K562 (cell line): ENCODE measurements around the gene NTRK2. TPM values are rescaled to one million over a fixed set of nuclear protein-coding genes. Genes with fewer than 3 reads are reported as not detected.

Experiments used
- ATAC-seq: fragments of 200-7000 bp; cut with Tn5 transposase; 3 replicates; pipeline ENCODE4 v1.9.1; 2020; ENCODE audit warnings: moderate library complexity
- BruUV-seq: library from RNA; stranded (reverse); fragments of 400-500 nt; replicated peaks from 2 replicates; lab custom pipeline; 2021; lab: Mats Ljungman, UMichigan
- CTCF ChIA-PET: fragments of 300-600 bp; formaldehyde crosslinking; extraction: SDS; loops from one replicate; lab custom pipeline; 2021; ENCODE audit warnings: low intra/inter-chr PET ratio; lab: Yijun Ruan, JAX
- POLR2A ChIA-PET: fragments of 300-600, 350-650 bp; sonication (Branson Sonifier 250); formaldehyde crosslinking; extraction: SDS; loops from one replicate; lab custom pipeline; 2021; ENCODE audit warnings: antibody characterized with exemption, inconsistent platforms; lab: Yijun Ruan, JAX
- DNase-seq, 4 experiments: peaks; one replicate each; pipeline versions ENCODE4 v3.0.0 to v3.0.0-alpha.2; 2011 to 2018; ENCODE audit warnings: low spot score in 3 of 4, mixed read lengths in 3 of 4; ENCODE audit errors: extremely low read depth in 1 of 4
- FAIRE-seq: peaks from 2 replicates; lab custom pipeline; 2011; peaks lifted over from hg19 to GRCh38; lab: Jason Lieb, UNC
- H2AFZ ChIP-seq: 2 replicates; pipeline ENCODE4 v1.6.0; 2011; ENCODE audit warnings: low read depth, low read length, control low read depth, inconsistent platforms
- H3K27ac ChIP-seq: fragments of 200-600 bp; 3 replicates; pipeline ENCODE4 v1.8.0; 2011; ENCODE audit warnings: low read depth, mild to moderate bottlenecking, control low read depth, inconsistent platforms, low read length, moderate library complexity, mixed read lengths; ENCODE audit errors: extremely low read depth
- H3K27me3 ChIP-seq, 2 experiments: fragments of 300-600 bp in 1 of 2; 2 replicates in 1 of 2; 3 replicates in 1 of 2; pipeline versions ENCODE4 v1.6.0 to v1.8.0; 2011; ENCODE audit warnings: inconsistent platforms in 2 of 2, low read length in 2 of 2, mild to moderate bottlenecking in 1 of 2, mixed read lengths in 1 of 2, moderate library complexity in 1 of 2; ENCODE audit not compliant: control insufficient read depth in 2 of 2, insufficient read depth in 2 of 2
- H3K36me3 ChIP-seq: fragments of 300-600 bp; 3 replicates; pipeline ENCODE4 v1.8.0; 2011; ENCODE audit warnings: mild to moderate bottlenecking, low read length, inconsistent platforms; ENCODE audit not compliant: control insufficient read depth, insufficient read depth
- H3K4me1 ChIP-seq, 2 experiments: fragments of 200-600 bp in 1 of 2; replicated peaks in 1 of 2; 2 replicates in 1 of 2; 3 replicates in 1 of 2; pipeline versions ENCODE4 v1.5.1 to v1.8.0; 2011; ENCODE audit warnings: inconsistent platforms in 2 of 2, low read length in 2 of 2, mild to moderate bottlenecking in 1 of 2, mixed read lengths in 1 of 2, moderate library complexity in 1 of 2; ENCODE audit not compliant: control insufficient read depth in 2 of 2, insufficient read depth in 2 of 2
- H3K4me2 ChIP-seq: 2 replicates; pipeline ENCODE4 v1.6.1; 2011; ENCODE audit warnings: low read length, control low read depth, inconsistent platforms, mixed read lengths; ENCODE audit not compliant: insufficient read depth
- H3K4me3 ChIP-seq: fragments of 200-600 bp; sonication (generic), shearing (Covaris generic); 2 replicates; pipeline ENCODE4 v1.5.1; 2016; ENCODE audit warnings: control low read depth, inconsistent platforms
- H3K79me2 ChIP-seq: fragments of 200-600 bp; 3 replicates; pipeline ENCODE4 v1.8.0; 2011; ENCODE audit warnings: low read length, inconsistent platforms; ENCODE audit not compliant: control insufficient read depth, insufficient read depth
- H3K9ac ChIP-seq, 2 experiments: 2 replicates each; pipeline versions ENCODE4 v1.6.0 to v1.6.1; 2011; ENCODE audit warnings: low read depth in 2 of 2, low read length in 2 of 2, control low read depth in 1 of 2, inconsistent platforms in 1 of 2, mild to moderate bottlenecking in 1 of 2, mixed read lengths in 1 of 2; ENCODE audit not compliant: insufficient read depth in 1 of 2
- H3K9me1 ChIP-seq: one replicate; pipeline ENCODE4 v1.6.0; 2011; ENCODE audit warnings: inconsistent platforms, mild to moderate bottlenecking, low read length, moderate library complexity; ENCODE audit not compliant: control insufficient read depth, insufficient read depth
- H3K9me3 ChIP-seq: replicated peaks from 2 replicates; pipeline ENCODE4 v1.5.1; 2011; ENCODE audit warnings: low read depth, low read length, inconsistent platforms; ENCODE audit not compliant: control insufficient read depth, insufficient read depth
- H4K20me1 ChIP-seq: replicated peaks from 2 replicates; pipeline ENCODE4 v1.6.1; 2011; ENCODE audit warnings: low read length, inconsistent platforms, mixed read lengths; ENCODE audit not compliant: control insufficient read depth, insufficient read depth
- CHD1 ChIP-seq: fragments of 200-600 bp; sonication (generic); IDR thresholded peaks from one replicate; pipeline ENCODE4 v1.6.1; 2012; ENCODE audit warnings: mild to moderate bottlenecking, moderate library complexity, low read length, inconsistent platforms
- CTCF ChIP-seq, 3 experiments: IDR thresholded peaks in 2 of 3; conservative IDR thresholded peaks in 1 of 3; 2 replicates each; pipeline ENCODE4 v1.5.1; 2011 to 2012; ENCODE audit warnings: low read length in 3 of 3, mild to moderate bottlenecking in 3 of 3, control low read depth in 2 of 3, improper control_type of control experiment in 1 of 3, inconsistent platforms in 1 of 3, low read depth in 1 of 3, mixed read lengths in 1 of 3, moderate library complexity in 1 of 3; ENCODE audit not compliant: insufficient read depth in 2 of 3
- ERF ChIP-seq: fragments of 450-650 bp; formaldehyde crosslinking; IDR thresholded peaks from 2 replicates; pipeline ENCODE4 v1.4.0; 2020; ENCODE audit warnings: mild to moderate bottlenecking, mixed read lengths
- KLF13 ChIP-seq: fragments of 450-650 bp; IDR thresholded peaks from 2 replicates; pipeline ENCODE4 v1.6.1; 2016; ENCODE audit warnings: missing genetic modification characterization, low read depth, mild to moderate bottlenecking, missing compliant biosample characterization, moderate library complexity, borderline replicate concordance
- PURB ChIP-seq: sonication (generic); formaldehyde crosslinking; IDR thresholded peaks from 2 replicates; pipeline ENCODE4 v1.9.0; 2021; ENCODE audit warnings: low read depth, mild to moderate bottlenecking, missing genetic modification reagents
- ZNF12 ChIP-seq: sonication (generic); formaldehyde crosslinking; IDR thresholded peaks from 2 replicates; pipeline ENCODE4 v1.4.0; 2020; ENCODE audit warnings: mild to moderate bottlenecking, missing genetic modification reagents
- ZNF274 ChIP-seq: IDR thresholded peaks from 2 replicates; pipeline ENCODE4 v1.6.1; 2011; ENCODE audit warnings: low read depth, mild to moderate bottlenecking, low read length, moderate library complexity, borderline replicate concordance
- WGBS: fragments of 100-300 bp; shearing (Covaris generic); methylation state at CpG from one replicate; pipeline ENCODE4 v1.1.6; 2016; ENCODE audit warnings: low coverage, mixed read lengths; ENCODE audit not compliant: insufficient coverage; ENCODE audit errors: missing lambda C conversion rate; 5-methylcytosine and 5-hydroxymethylcytosine counted together
- in situ Hi-C: fragments of 300-500 bp; cut with MboI; formaldehyde crosslinking; loops from 4 replicates; pipeline ENCODE4 v1.15.0; 2018; ENCODE audit warnings: inconsistent platforms, mixed read lengths
- intact Hi-C: fragments of 100-400 bp; cut with micrococcal nuclease; formaldehyde crosslinking; loops from 2 replicates; pipeline ENCODE4 v1.14.2; 2022
- polyA plus RNA-seq, 8 experiments: library from polyadenylated mRNA; depleted of rRNA in 4 of 8; stranded (reverse) in 5 of 8; unstranded in 3 of 8; fragments of >200 nt; fragmentation: Nextera tagmentation in 2 of 8; fragmentation: Illumina TruSeq in 1 of 8; extraction: Ambion mirVana in 2 of 8; extraction: Trizol in 1 of 8; gene quantifications; 2 replicates each; pipeline versions ENCODE4 v1.2.1 to v1.2.3, GENCODE V29; 2011 to 2014; ENCODE audit warnings: inconsistent platforms in 1 of 8, missing spikeins in 1 of 8
- total RNA-seq, 7 experiments: library from RNA; depleted of rRNA in 6 of 7; stranded (reverse); fragments of >200 nt in 6 of 7; fragmentation: Illumina TruSeq in 2 of 7; extraction: Trizol in 2 of 7; gene quantifications; 2 replicates each; pipeline versions ENCODE4 v1.2.1 to v1.2.3, GENCODE V29; 2011 to 2021; ENCODE audit warnings: low replicate concordance in 1 of 7
- TF ChIP-seq, protein P1 (sequence below), 2 experiments: fragments of 450-650 bp; IDR thresholded peaks; 2 replicates each; pipeline ENCODE4 v1.6.1; 2018; ENCODE audit warnings: mild to moderate bottlenecking in 2 of 2, low read depth in 1 of 2; ENCODE audit not compliant: partially characterized antibody in 2 of 2
- TF ChIP-seq, protein P2 (sequence below): fragments of 250-450 bp; sonication (Bioruptor Pico); IDR thresholded peaks from 2 replicates; pipeline ENCODE4 v1.6.1; 2021; ENCODE audit warnings: mild to moderate bottlenecking

Gene NTRK2
- total and polyA plus RNA-seq, 9 of the 15 experiments (the other 6 are each of a cell fraction or from before 2014, with no cell fraction given) = not detected

DNA sequence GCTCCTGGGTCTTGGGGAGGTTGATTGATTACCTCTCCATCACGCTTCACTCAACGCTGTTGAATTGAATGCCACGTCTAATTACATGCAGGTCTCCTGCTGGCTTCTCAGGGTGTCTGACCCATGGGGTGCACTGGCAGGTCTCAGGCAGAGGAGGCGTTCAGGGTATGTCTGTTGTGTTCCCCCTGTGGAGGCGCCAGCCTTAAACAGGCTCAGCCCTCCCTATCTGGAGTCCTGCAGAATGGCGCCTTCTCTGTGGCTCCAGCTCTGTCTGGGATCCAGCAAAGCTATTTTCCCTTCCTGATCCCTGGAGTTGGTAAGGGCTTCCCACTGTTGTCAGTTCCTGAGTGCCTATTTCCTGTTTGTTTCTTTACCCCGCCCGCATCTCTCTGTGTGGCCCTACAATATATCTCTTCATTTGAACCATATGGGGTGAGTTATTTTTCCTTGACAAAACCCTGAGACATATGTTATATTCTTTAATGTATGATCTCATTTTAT, 150.0 kb downstream of the NTRK2 start:
- intact Hi-C loops = no loop called here
- BruUV-seq = no TSS peak
- no peaks in the 10 kb centered on the region for H3K4me1 ChIP-seq
- in situ Hi-C loops = no loop called here
- ATAC-seq (no peak), DNase-seq (peak in 1 of 4 experiments; percentile 3), FAIRE-seq (no peak)
- H3K79me2 ChIP-seq = no peaks in the 10 kb centered on the region
- WGBS = 0% methylated on average over 7 of the region's 8 CpGs
- H3K9ac ChIP-seq = no peak overlapping the region
- TF ChIP-seq CTCF (IDR thresholded peaks at IDR 0.05 in 2 of 3, conservative IDR thresholded peaks at IDR 0.05 in 1 of 3; ENCODE audit: insufficient read depth in 2 of 3, low read depth in 1 of 3, low read length in 3 of 3) (0 out of 6 replicates have a peak, but pooled peaks of 1 of the 3 experiments have one; percentile 17), PURB (CRISPR knock-in tag) (no peak)
- H3K27ac ChIP-seq = no peak overlapping the region
- H3K4me2 ChIP-seq = no peak overlapping the region
- H3K9me3 ChIP-seq = no peaks in the 10 kb centered on the region
- H3K27me3 ChIP-seq = no peaks in the 10 kb centered on the region
- POLR2A ChIA-PET = no interaction called here
- no peak overlapping the region for H3K4me3 ChIP-seq
- no peaks in the 10 kb centered on the region for H3K9me1 ChIP-seq
- CTCF ChIA-PET = no interaction called here
- H4K20me1 ChIP-seq = no peaks in the 10 kb centered on the region
- H3K36me3 ChIP-seq = no peaks in the 10 kb centered on the region
- no peak overlapping the region for H2AFZ ChIP-seq

DNA sequence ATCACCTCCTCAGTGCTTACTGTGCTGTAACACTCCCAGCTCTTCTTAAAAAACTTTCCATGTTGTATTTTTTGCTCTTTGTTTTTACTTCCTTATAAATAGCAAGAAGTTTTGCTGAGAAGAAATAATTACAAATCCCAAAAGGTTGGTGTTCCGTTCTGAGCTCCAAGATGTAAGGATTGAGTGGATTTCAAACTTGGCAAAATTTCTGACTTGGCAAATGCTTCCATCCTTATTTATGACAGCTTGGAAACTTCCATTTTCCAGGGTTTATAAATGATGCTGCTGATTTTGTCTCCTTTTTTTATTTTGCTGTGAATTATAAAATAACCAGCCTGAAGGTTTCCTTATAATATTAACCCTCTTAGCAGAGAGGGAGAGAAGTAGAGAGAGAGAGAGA, 151.9 kb downstream of the NTRK2 start:
- Histone ChIP-seq H3K4me3 (no peak overlapping the region), H3K9me1 (no peaks in the 10 kb centered on the region), H3K9ac (no peak overlapping the region), H3K4me2 (no peak overlapping the region), H3K4me1 (no peaks in the 10 kb centered on the region), H3K9me3 (no peaks in the 10 kb centered on the region), H4K20me1 (no peaks in the 10 kb centered on the region), H3K27ac (no peak overlapping the region), H3K27me3 (no peaks in the 10 kb centered on the region), H2AFZ (no peak overlapping the region), H3K36me3 (no peaks in the 10 kb centered on the region), H3K79me2 (no peaks in the 10 kb centered on the region)
- ATAC-seq (no peak), DNase-seq (no peak), FAIRE-seq (no peak)
- 0% methylated on average over 1 of the region's 1 CpG for WGBS
- ChIA-PET CTCF (no interaction called here), POLR2A (no interaction called here)
- BruUV-seq = no TSS peak
- in situ Hi-C loops (no loop called here), intact Hi-C loops (no loop called here)
- TF ChIP-seq, protein P1, sequence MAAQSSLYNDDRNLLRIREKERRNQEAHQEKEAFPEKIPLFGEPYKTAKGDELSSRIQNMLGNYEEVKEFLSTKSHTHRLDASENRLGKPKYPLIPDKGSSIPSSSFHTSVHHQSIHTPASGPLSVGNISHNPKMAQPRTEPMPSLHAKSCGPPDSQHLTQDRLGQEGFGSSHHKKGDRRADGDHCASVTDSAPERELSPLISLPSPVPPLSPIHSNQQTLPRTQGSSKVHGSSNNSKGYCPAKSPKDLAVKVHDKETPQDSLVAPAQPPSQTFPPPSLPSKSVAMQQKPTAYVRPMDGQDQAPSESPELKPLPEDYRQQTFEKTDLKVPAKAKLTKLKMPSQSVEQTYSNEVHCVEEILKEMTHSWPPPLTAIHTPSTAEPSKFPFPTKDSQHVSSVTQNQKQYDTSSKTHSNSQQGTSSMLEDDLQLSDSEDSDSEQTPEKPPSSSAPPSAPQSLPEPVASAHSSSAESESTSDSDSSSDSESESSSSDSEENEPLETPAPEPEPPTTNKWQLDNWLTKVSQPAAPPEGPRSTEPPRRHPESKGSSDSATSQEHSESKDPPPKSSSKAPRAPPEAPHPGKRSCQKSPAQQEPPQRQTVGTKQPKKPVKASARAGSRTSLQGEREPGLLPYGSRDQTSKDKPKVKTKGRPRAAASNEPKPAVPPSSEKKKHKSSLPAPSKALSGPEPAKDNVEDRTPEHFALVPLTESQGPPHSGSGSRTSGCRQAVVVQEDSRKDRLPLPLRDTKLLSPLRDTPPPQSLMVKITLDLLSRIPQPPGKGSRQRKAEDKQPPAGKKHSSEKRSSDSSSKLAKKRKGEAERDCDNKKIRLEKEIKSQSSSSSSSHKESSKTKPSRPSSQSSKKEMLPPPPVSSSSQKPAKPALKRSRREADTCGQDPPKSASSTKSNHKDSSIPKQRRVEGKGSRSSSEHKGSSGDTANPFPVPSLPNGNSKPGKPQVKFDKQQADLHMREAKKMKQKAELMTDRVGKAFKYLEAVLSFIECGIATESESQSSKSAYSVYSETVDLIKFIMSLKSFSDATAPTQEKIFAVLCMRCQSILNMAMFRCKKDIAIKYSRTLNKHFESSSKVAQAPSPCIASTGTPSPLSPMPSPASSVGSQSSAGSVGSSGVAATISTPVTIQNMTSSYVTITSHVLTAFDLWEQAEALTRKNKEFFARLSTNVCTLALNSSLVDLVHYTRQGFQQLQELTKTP (IDR thresholded peaks at IDR 0.05; ENCODE audit: low read depth in 1 of 2, partially characterized antibody in 2 of 2) = no peak
- TF ChIP-seq ERF (no peak), ZNF274 (no peak), CHD1 (no peak), ZNF12 (CRISPR knock-in tag) (no peak), KLF13 (no peak)
- TF ChIP-seq, protein P2, sequence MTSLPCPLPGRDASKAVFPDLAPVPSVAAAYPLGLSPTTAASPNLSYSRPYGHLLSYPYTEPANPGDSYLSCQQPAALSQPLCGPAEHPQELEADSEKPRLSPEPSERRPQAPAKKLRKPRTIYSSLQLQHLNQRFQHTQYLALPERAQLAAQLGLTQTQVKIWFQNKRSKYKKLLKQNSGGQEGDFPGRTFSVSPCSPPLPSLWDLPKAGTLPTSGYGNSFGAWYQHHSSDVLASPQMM (CRISPR knock-in tag) = no peak
